OCI-LY7 (cell line): ENCODE data around the gene MKNK1. TPM values are rescaled to one million over a fixed set of nuclear protein-coding genes. Genes with fewer than 3 reads are reported as not detected.
A peak's percentile ranks its signal among the peaks of the same experiment; 100 is the strongest.

Experiments used
- BruUV-seq: library from RNA; stranded (reverse); fragments of 400-500 nt; replicated peaks from 2 replicates; lab custom pipeline; 2021; lab: Mats Ljungman, UMichigan
- CTCF ChIA-PET: fragments of 300-600 bp; sonication (Branson Sonifier 250); formaldehyde crosslinking; loops from one replicate; lab custom pipeline; 2022; ENCODE audit warnings: antibody characterized with exemption; ENCODE audit not compliant: unreplicated experiment; lab: Charles Lee
- POLR2A ChIA-PET: fragments of 300-600 bp; sonication (Branson Sonifier 250); formaldehyde crosslinking; loops from one replicate; lab custom pipeline; 2022; ENCODE audit warnings: antibody characterized with exemption; lab: Charles Lee
- DNase-seq: peaks from one replicate; pipeline ENCODE4 v3.0.0-alpha.2; 2015; ENCODE audit warnings: low spot score
- H2AFZ ChIP-seq: fragments of 200-600 bp; sonication (generic), shearing (Covaris generic); 2 replicates; pipeline ENCODE4 v1.6.1; 2014; ENCODE audit warnings: mild to moderate bottlenecking, antibody characterized with exemption, low read length, moderate library complexity
- H3K27ac ChIP-seq: fragments of 200-600 bp; sonication (generic); 2 replicates; pipeline ENCODE4 v1.5.1; 2014; ENCODE audit warnings: mixed run types, low read depth, mild to moderate bottlenecking, moderate library complexity, low read length, inconsistent platforms; ENCODE audit not compliant: poor library complexity, severe bottlenecking
- H3K36me3 ChIP-seq: fragments of 200-600 bp; sonication (generic); 2 replicates; pipeline ENCODE4 v1.6.1; 2014; ENCODE audit warnings: mild to moderate bottlenecking, antibody characterized with exemption, low read length, moderate library complexity, mixed read lengths; ENCODE audit not compliant: insufficient read depth
- H3K4me1 ChIP-seq: fragments of 200-600 bp; sonication (generic); 2 replicates; pipeline ENCODE4 v1.5.1; 2014; ENCODE audit warnings: mild to moderate bottlenecking, low read length; ENCODE audit not compliant: insufficient read depth, poor library complexity, severe bottlenecking
- H3K4me2 ChIP-seq: fragments of 200-600 bp; sonication (generic); 2 replicates; pipeline ENCODE4 v1.6.1; 2014; ENCODE audit warnings: mild to moderate bottlenecking, low read length
- H3K4me3 ChIP-seq: fragments of 200-600 bp; sonication (generic); 2 replicates; pipeline ENCODE4 v1.5.1; 2014; ENCODE audit warnings: mild to moderate bottlenecking, low read depth, low read length; ENCODE audit not compliant: poor library complexity, severe bottlenecking
- H3K79me2 ChIP-seq: fragments of 200-600 bp; sonication (generic); 2 replicates; pipeline ENCODE4 v1.6.1; 2016; ENCODE audit warnings: low read depth, mild to moderate bottlenecking, low read length, moderate library complexity, mixed read lengths; ENCODE audit not compliant: insufficient read depth
- H3K9me2 ChIP-seq: fragments of 200-600 bp; sonication (generic); 2 replicates; pipeline ENCODE4 v1.6.1; 2016; ENCODE audit warnings: mild to moderate bottlenecking, low read length, mixed read lengths; ENCODE audit not compliant: insufficient read depth
- H3K9me3 ChIP-seq: fragments of 200-600 bp; sonication (generic); 2 replicates; pipeline ENCODE4 v1.6.1; 2014; ENCODE audit warnings: mild to moderate bottlenecking, mixed run types, low read length, mixed read lengths
- H4K20me1 ChIP-seq: fragments of 200-600 bp; sonication (generic); 2 replicates; pipeline ENCODE4 v1.6.1; 2014; ENCODE audit warnings: mild to moderate bottlenecking, antibody characterized with exemption, low read length, moderate library complexity, mixed read lengths; ENCODE audit not compliant: insufficient read depth
- EZH2phosphoT487 ChIP-seq: fragments of 200-600 bp; sonication (generic); IDR thresholded peaks from 2 replicates; pipeline ENCODE4 v1.6.1; 2018; ENCODE audit warnings: low read depth, borderline replicate concordance, mild to moderate bottlenecking, mixed run types, antibody characterized with exemption, low read length, moderate library complexity, mixed read lengths
- intact Hi-C: fragments of 100-400 bp; cut with micrococcal nuclease; formaldehyde crosslinking; loops from one replicate; pipeline ENCODE4 v1.10.0; 2022; ENCODE audit not compliant: unreplicated experiment
- total RNA-seq, 2 experiments: library from RNA; depleted of rRNA in 1 of 2; stranded (reverse); fragments of >200 nt in 1 of 2; shearing (Covaris generic) in 1 of 2; gene quantifications; 2 replicates each; pipeline ENCODE4 v1.2.3, GENCODE V29; 2014 to 2022
- TF ChIP-seq, protein P1 (sequence below): fragments of 200-600 bp; sonication (generic); conservative IDR thresholded peaks from 2 replicates; pipeline ENCODE4 v1.5.1; 2014; ENCODE audit warnings: mild to moderate bottlenecking, antibody characterized with exemption, low read length, moderate library complexity, mixed read lengths

Gene MKNK1
- total RNA-seq, 2 experiments from 2014 or later = 11.5 to 24.0 TPM

DNA sequence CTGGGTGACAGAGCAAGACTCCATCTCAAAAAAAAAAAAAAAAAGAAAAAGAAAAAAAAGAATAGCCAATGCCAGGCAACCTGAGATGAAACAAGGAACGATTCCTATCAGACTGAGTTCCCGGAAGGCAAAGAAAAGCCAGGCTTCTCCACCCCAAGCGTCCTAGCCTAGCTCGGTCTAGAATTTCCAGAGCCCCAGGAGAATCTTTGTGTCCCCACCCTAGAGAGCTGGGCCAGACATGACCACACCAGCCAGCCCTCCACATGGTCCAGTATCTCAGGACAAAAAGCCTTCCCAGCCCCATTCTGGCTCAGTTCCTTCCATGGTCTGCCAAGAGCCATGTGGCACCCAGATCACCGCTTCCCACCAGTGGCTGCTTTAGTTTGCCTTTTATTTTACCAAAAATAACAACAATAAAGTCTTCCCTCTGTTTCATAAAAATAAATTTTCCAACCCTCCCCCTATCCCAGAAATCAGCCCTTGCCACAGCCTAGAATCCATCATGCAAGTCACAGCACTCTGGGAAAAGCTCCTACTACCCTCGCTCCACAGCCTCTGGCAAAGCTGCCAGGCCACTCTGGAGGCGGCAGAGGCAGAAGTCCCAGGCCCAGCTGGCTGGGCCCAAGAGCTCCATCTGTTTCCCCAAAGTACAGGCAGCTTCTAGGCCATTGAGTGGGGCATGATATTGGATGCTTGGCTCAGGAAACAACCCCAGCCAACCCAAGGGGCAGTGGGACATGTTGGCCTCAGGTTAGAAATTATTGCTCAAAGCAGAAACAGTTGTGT, 3.5 kb upstream of the MKNK1 start:
- no peak for TF ChIP-seq EZH2phosphoT487
- no peaks in the 10 kb centered on the region for H3K9me3 ChIP-seq
- POLR2A ChIA-PET = interaction anchor here (0.6 kb wide), 1 partner anchor 36 kb away, joined by 3 read pairs; no protein-coding TSS in a partner anchor
- no peak overlapping the region for H3K4me2 ChIP-seq
- BruUV-seq = no TSS peak
- CTCF ChIA-PET = no interaction called here
- H3K4me1 ChIP-seq = peaks cover 12% of the 10 kb centered on the region
- H3K36me3 ChIP-seq = no peaks in the 10 kb centered on the region
- H2AFZ ChIP-seq = no peak overlapping the region
- no peak overlapping the region for H3K27ac ChIP-seq
- H3K79me2 ChIP-seq = no peaks in the 10 kb centered on the region
- H3K4me3 ChIP-seq = no peak overlapping the region
- no peaks in the 10 kb centered on the region for H4K20me1 ChIP-seq
- no peak for DNase-seq
- intact Hi-C loops = no loop called here
- H3K9me2 ChIP-seq = no peaks in the 10 kb centered on the region

DNA sequence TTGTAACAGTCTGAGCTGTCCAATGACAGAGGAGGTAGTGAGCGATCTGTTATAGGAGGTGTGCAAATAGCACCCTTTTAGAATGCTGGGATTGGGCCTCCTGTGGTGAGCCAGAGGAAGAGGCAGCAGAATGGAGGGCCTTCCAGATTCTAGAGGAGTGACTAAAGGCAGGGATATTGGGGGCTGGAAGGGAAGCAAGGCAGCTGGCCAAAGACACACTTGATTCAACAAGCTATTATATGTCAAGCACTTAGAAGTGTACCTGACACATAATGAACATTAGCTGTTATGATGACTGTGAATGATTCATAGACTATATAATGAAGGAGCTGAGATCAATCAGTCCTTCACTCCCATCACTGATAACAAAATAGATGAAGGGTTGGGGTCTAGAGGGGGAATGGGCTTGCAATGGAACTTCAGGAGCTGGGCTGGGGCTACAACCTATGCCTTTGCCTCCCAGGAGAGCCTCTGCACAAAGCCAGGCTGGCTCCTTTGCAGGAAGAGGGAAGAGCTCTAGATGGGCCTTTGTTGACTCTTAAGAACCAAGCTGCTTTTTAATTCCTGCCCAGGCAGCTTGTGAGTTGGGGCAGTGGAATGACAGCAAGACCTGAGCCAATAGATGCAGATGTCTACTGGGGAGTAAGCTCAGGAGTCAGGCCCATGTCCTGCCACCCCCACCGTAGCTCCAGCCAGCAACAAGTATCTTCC, 2.3 kb upstream of the MKNK1 start:
- no peak overlapping the region for H2AFZ ChIP-seq
- CTCF ChIA-PET = no interaction called here

DNA sequence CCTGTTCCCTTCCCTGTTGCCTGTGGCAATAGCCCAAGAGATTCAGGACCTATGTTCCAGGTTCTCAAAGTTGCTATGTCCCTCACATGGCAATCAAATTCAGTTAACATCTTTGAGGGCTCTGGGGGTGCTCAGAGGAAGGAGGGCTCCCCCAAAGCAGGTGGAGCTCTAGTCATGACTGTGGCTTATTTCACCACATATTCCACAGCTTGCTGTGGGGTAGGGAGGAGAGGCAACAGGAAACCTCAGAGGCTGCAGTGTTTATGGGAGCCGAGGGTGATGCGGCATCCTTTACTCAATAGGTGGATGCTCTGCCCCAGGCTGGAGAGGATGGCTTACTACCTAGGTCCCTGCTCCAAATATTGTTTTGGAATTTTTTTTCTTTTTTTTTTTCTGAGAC, 1.2 kb upstream of the MKNK1 start:
- no peak for TF ChIP-seq EZH2phosphoT487
- TF ChIP-seq, protein P1, sequence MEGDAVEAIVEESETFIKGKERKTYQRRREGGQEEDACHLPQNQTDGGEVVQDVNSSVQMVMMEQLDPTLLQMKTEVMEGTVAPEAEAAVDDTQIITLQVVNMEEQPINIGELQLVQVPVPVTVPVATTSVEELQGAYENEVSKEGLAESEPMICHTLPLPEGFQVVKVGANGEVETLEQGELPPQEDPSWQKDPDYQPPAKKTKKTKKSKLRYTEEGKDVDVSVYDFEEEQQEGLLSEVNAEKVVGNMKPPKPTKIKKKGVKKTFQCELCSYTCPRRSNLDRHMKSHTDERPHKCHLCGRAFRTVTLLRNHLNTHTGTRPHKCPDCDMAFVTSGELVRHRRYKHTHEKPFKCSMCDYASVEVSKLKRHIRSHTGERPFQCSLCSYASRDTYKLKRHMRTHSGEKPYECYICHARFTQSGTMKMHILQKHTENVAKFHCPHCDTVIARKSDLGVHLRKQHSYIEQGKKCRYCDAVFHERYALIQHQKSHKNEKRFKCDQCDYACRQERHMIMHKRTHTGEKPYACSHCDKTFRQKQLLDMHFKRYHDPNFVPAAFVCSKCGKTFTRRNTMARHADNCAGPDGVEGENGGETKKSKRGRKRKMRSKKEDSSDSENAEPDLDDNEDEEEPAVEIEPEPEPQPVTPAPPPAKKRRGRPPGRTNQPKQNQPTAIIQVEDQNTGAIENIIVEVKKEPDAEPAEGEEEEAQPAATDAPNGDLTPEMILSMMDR = no peak
- no TSS peak for BruUV-seq
- H3K36me3 ChIP-seq = no peaks in the 10 kb centered on the region
- no peak overlapping the region for H3K27ac ChIP-seq
- no peaks in the 10 kb centered on the region for H4K20me1 ChIP-seq
- DNase-seq = no peak
- ChIA-PET POLR2A (interaction anchor here (1.0 to 5.6 kb wide), 6 partner anchors 9 to 127 kb away, joined by 3 to 62 read pairs (median 6); partner anchors contain the start of genes ATPAF1 and MOB3C), CTCF (no interaction called here)
- intact Hi-C loops = no loop called here
- no peaks in the 10 kb centered on the region for H3K79me2 ChIP-seq
- H3K9me2 ChIP-seq = no peaks in the 10 kb centered on the region
- H3K4me1 ChIP-seq = peaks cover 12% of the 10 kb centered on the region
- no peaks in the 10 kb centered on the region for H3K9me3 ChIP-seq
- H2AFZ ChIP-seq = no peak overlapping the region
- peak overlapping the region; percentile 87; the same call in 1 of the 2 replicates for H3K4me2 ChIP-seq
- H3K4me3 ChIP-seq = peak overlapping the region; percentile 79

More for the DNA sequence above, 2.3 kb upstream of the MKNK1 start:
- peaks cover 12% of the 10 kb centered on the region for H3K4me1 ChIP-seq
- H3K36me3 ChIP-seq = no peaks in the 10 kb centered on the region
- H3K9me3 ChIP-seq = no peaks in the 10 kb centered on the region
- no peaks in the 10 kb centered on the region for H4K20me1 ChIP-seq
- DNase-seq = no peak
- no peak overlapping the region for H3K4me3 ChIP-seq
- BruUV-seq = no TSS peak
- no peak overlapping the region for H3K27ac ChIP-seq
- H3K79me2 ChIP-seq = no peaks in the 10 kb centered on the region
- no peak for TF ChIP-seq EZH2phosphoT487
- TF ChIP-seq, protein P1 = no peak
- no peaks in the 10 kb centered on the region for H3K9me2 ChIP-seq
- no peak overlapping the region for H3K4me2 ChIP-seq
- POLR2A ChIA-PET = interaction anchor here (1.1 to 5.6 kb wide), 3 partner anchors 10 to 128 kb away, joined by 3 to 62 read pairs (median 4); partner anchors contain the start of gene MOB3C
- intact Hi-C loops = no loop called here
